Astrocyte (in vitro differentiated cells and primary cell): ENCODE results near the gene BMP6.

Source experiments
- CTCF ChIP-seq: IDR thresholded peaks from 2 replicates; pipeline ENCODE4 v1.5.1; 2011; ENCODE audit warnings: low read depth, mild to moderate bottlenecking, inconsistent platforms, low read length, moderate library complexity; ENCODE audit not compliant: insufficient read depth
- EZH2 ChIP-seq: IDR thresholded peaks from 2 replicates; pipeline ENCODE4 v1.6.1; 2012; ENCODE audit warnings: mild to moderate bottlenecking, low read length, inconsistent platforms; ENCODE audit not compliant: insufficient read depth

GRCh38 chr6:7696061-7696460 is 29.8 kb upstream of the BMP6 start:
- TF ChIP-seq CTCF (no peak), EZH2 (no peak)
